CMK (cell line): ENCODE results near the gene PKIG.
"Not testable (repeated sequence)": the region's sequence is repeated elsewhere in the genome, so short reads cannot be mapped to it uniquely, and the experiment has no call there.

Experiments
- DNase-seq: peaks from one replicate; pipeline ENCODE4 v3.0.0-alpha.2; 2010; ENCODE audit warnings: low read depth

PKIG gene

GRCh38 chr20:44582311-44583025, at the start of gene PKIG:
Gene PKIG, plus strand, starts transcription at chr20:44582579. Its CDS starts 31,978 bp downstream, at chr20:44614557.
- DNase-seq, result no peak

GRCh38 chr20:44532981-44533331, 49.4 kb upstream of the PKIG start:
- DNase-seq, result no peak

GRCh38 chr20:44533928-44534327, 48.5 kb upstream of the PKIG start:
- no peak for DNase-seq

GRCh38 chr20:44536175-44536574, 46.2 kb upstream of the PKIG start:
- DNase-seq, result no peak

GRCh38 chr20:44537993-44538392, 44.4 kb upstream of the PKIG start:
- no peak for DNase-seq

- DNase-seq, result no peak
Measured at GRCh38 chr20:44540834-44541233, 41.5 kb upstream of the PKIG start.

- no peak for DNase-seq
Measured at GRCh38 chr20:44541992-44542391, 40.4 kb upstream of the PKIG start.

- no peak for DNase-seq
Measured at GRCh38 chr20:44542890-44543289, 39.5 kb upstream of the PKIG start.

GRCh38 chr20:44543358-44543757, 39.0 kb upstream of the PKIG start:
- no peak for DNase-seq

- peak; percentile 92 for DNase-seq
Measured at GRCh38 chr20:44544263-44544662, 38.1 kb upstream of the PKIG start.

- DNase-seq, result no peak
Measured at GRCh38 chr20:44547419-44547818, 35.0 kb upstream of the PKIG start.

- DNase-seq, result no peak
Measured at GRCh38 chr20:44549123-44549522, 33.3 kb upstream of the PKIG start.

- DNase-seq, result no peak
Measured at GRCh38 chr20:44552050-44552449, 30.3 kb upstream of the PKIG start.

GRCh38 chr20:44552568-44552949, 29.8 kb upstream of the PKIG start:
- no peak for DNase-seq

- DNase-seq, result peak; percentile 37
Measured at GRCh38 chr20:44552950-44553908, 29.1 kb upstream of the PKIG start.

- DNase-seq, result no peak
Measured at GRCh38 chr20:44559302-44559701, 23.1 kb upstream of the PKIG start.

GRCh38 chr20:44560229-44560628, 22.1 kb upstream of the PKIG start:
- no peak for DNase-seq

GRCh38 chr20:44560818-44561217, 21.6 kb upstream of the PKIG start:
- not testable (repeated sequence) for DNase-seq

- no peak for DNase-seq
Measured at GRCh38 chr20:44561876-44562275, 20.5 kb upstream of the PKIG start.

GRCh38 chr20:44566018-44566417, 16.4 kb upstream of the PKIG start:
- no peak for DNase-seq

- no peak for DNase-seq
Measured at GRCh38 chr20:44566811-44567210, 15.6 kb upstream of the PKIG start.

- DNase-seq, result no peak
Measured at GRCh38 chr20:44570367-44570766, 12.0 kb upstream of the PKIG start.

GRCh38 chr20:44571362-44571988, 10.9 kb upstream of the PKIG start:
- no peak for DNase-seq
